ENCODE measurements around the gene PCSK4. TPM values are rescaled to one million over a fixed set of nuclear protein-coding genes. Genes with fewer than 3 reads are reported as not detected.

The PCSK4 gene
- total RNA-seq, 1 experiment from 2014 or later: 18.6 TPM

- TF ChIP-seq CTCF (conservative IDR thresholded peaks at IDR 0.05) (no peak), EZH2 (IDR thresholded peaks at IDR 0.05; ENCODE audit: low read depth) (no peak)
- Histone ChIP-seq H3K79me2 (ENCODE audit: low read depth) (no peaks in the 10 kb centered on the region), H3K27ac (no peak overlapping the region), H4K20me1 (ENCODE audit: insufficient read depth) (no peaks in the 10 kb centered on the region), H3K27me3 (ENCODE audit: insufficient read depth, low read depth) (0 out of 2 replicates have a peak, but pooled peaks cover 8% of the 10 kb centered on the region), H3K4me2 (no peak overlapping the region), H2AFZ (no peak overlapping the region), H3K9me2 (ENCODE audit: insufficient read depth) (no peaks in the 10 kb centered on the region), H3K4me1 (replicated peaks; ENCODE audit: insufficient read depth) (no peaks in the 10 kb centered on the region), H3K9me3 (ENCODE audit: insufficient read depth, low read depth) (no peaks in the 10 kb centered on the region), H3K36me3 (ENCODE audit: low read depth) (no peaks in the 10 kb centered on the region), H3K4me3 (no peak overlapping the region), H3F3A (ENCODE audit: insufficient read depth, low read depth) (no peaks in the 10 kb centered on the region)
- DNase-seq: no peak
- intact Hi-C loops (cut with micrococcal nuclease; ENCODE audit: unreplicated experiment): no loop called here
- ChIA-PET POLR2A (ENCODE audit: unreplicated experiment) (no interaction called here), CTCF (no interaction called here)
- BruUV-seq (replicated peaks): no TSS peak
These were observed 36.1 kb upstream of the PCSK4 start for GRCh38 chr19:1526066-1526778.

- ChIA-PET POLR2A (ENCODE audit: unreplicated experiment) (no interaction called here), CTCF (no interaction called here)
- Histone ChIP-seq H3K9me2 (ENCODE audit: insufficient read depth) (no peaks in the 10 kb centered on the region), H3K27ac (no peak overlapping the region), H3K9me3 (ENCODE audit: insufficient read depth, low read depth) (no peaks in the 10 kb centered on the region), H3K27me3 (ENCODE audit: insufficient read depth, low read depth) (0 out of 2 replicates have a peak, but pooled peaks cover 8% of the 10 kb centered on the region), H3F3A (ENCODE audit: insufficient read depth, low read depth) (no peaks in the 10 kb centered on the region), H3K4me3 (no peak overlapping the region), H3K4me1 (replicated peaks; ENCODE audit: insufficient read depth) (no peaks in the 10 kb centered on the region), H3K79me2 (ENCODE audit: low read depth) (no peaks in the 10 kb centered on the region), H3K36me3 (ENCODE audit: low read depth) (no peaks in the 10 kb centered on the region), H2AFZ (no peak overlapping the region), H4K20me1 (ENCODE audit: insufficient read depth) (no peaks in the 10 kb centered on the region), H3K4me2 (no peak overlapping the region)
- no TSS peak for BruUV-seq (replicated peaks)
- DNase-seq: no peak
- intact Hi-C loops (cut with micrococcal nuclease; ENCODE audit: unreplicated experiment): no loop called here
- TF ChIP-seq EZH2 (IDR thresholded peaks at IDR 0.05; ENCODE audit: low read depth): no peak
- TF ChIP-seq CTCF (conservative IDR thresholded peaks at IDR 0.05): no peak
These were observed 35.2 kb upstream of the PCSK4 start for GRCh38 chr19:1525343-1525742.

- DNase-seq: no peak
- H3K27ac ChIP-seq: no peak overlapping the region
- no peaks in the 10 kb centered on the region for H3K9me2 ChIP-seq (ENCODE audit: insufficient read depth)
- no peaks in the 10 kb centered on the region for H4K20me1 ChIP-seq (ENCODE audit: insufficient read depth)
- intact Hi-C loops (cut with micrococcal nuclease; ENCODE audit: unreplicated experiment): no loop called here
- H3K4me1 ChIP-seq (replicated peaks; ENCODE audit: insufficient read depth): no peaks in the 10 kb centered on the region
- no peak for TF ChIP-seq CTCF (conservative IDR thresholded peaks at IDR 0.05)
- no peak for TF ChIP-seq EZH2 (IDR thresholded peaks at IDR 0.05; ENCODE audit: low read depth)
- H3K4me2 ChIP-seq: no peak overlapping the region
- ChIA-PET POLR2A (ENCODE audit: unreplicated experiment) (no interaction called here), CTCF (no interaction called here)
- 0 out of 2 replicates have a peak, but pooled peaks cover 5% of the 10 kb centered on the region for H3K27me3 ChIP-seq (ENCODE audit: insufficient read depth, low read depth)
- H3K9me3 ChIP-seq (ENCODE audit: insufficient read depth, low read depth): no peaks in the 10 kb centered on the region
- H3K4me3 ChIP-seq: no peak overlapping the region
- no peaks in the 10 kb centered on the region for H3F3A ChIP-seq (ENCODE audit: insufficient read depth, low read depth)
- no TSS peak for BruUV-seq (replicated peaks)
- H2AFZ ChIP-seq: no peak overlapping the region
- no peaks in the 10 kb centered on the region for H3K79me2 ChIP-seq (ENCODE audit: low read depth)
- no peaks in the 10 kb centered on the region for H3K36me3 ChIP-seq (ENCODE audit: low read depth)
These were observed 34.8 kb upstream of the PCSK4 start for GRCh38 chr19:1524972-1525325.
